H9 (cell line): ENCODE measurements around the gene ULK3. TPM values are rescaled to one million over a fixed set of nuclear protein-coding genes. Genes with fewer than 3 reads are reported as not detected.

ENCODE experiments used
- DNase-seq: peaks from one replicate; pipeline ENCODE4 v3.0.0-alpha.2; 2017
- H2AFZ ChIP-seq: one replicate; pipeline ENCODE4 v1.6.1; 2013; ENCODE audit warnings: mild to moderate bottlenecking, low read length, control low read depth, moderate library complexity
- H2AK5ac ChIP-seq: 2 replicates; pipeline ENCODE4 v1.6.1; 2013; ENCODE audit warnings: low read length, control low read depth, mixed read lengths; ENCODE audit not compliant: insufficient read length
- H2BK120ac ChIP-seq: one replicate; pipeline ENCODE4 v1.6.1; 2013; ENCODE audit warnings: low read depth, mild to moderate bottlenecking, low read length, control low read depth, inconsistent platforms; ENCODE audit not compliant: poor library complexity, severe bottlenecking
- H2BK12ac ChIP-seq: 2 replicates; pipeline ENCODE4 v1.6.1; 2013; ENCODE audit warnings: low read length, control low read depth, mixed read lengths, low read depth; ENCODE audit not compliant: insufficient read length
- H2BK15ac ChIP-seq: 2 replicates; pipeline ENCODE4 v1.6.1; 2013; ENCODE audit warnings: low read depth, low read length, control low read depth
- H2BK20ac ChIP-seq: one replicate; pipeline ENCODE4 v1.6.1; 2013; ENCODE audit warnings: low read depth, mild to moderate bottlenecking, low read length, control low read depth, inconsistent platforms; ENCODE audit not compliant: poor library complexity, severe bottlenecking
- H2BK5ac ChIP-seq: 2 replicates; pipeline ENCODE4 v1.6.1; 2013; ENCODE audit warnings: low read length, control low read depth, mixed read lengths; ENCODE audit not compliant: insufficient read length
- H3K14ac ChIP-seq: 2 replicates; pipeline ENCODE4 v1.6.1; 2013; ENCODE audit warnings: low read length, control low read depth; ENCODE audit not compliant: insufficient read depth
- H3K18ac ChIP-seq: 2 replicates; pipeline ENCODE4 v1.6.1; 2013; ENCODE audit warnings: low read depth, mild to moderate bottlenecking, mixed read lengths, low read length, control low read depth; ENCODE audit not compliant: insufficient read length
- H3K23ac ChIP-seq: 2 replicates; pipeline ENCODE4 v1.6.1; 2013; ENCODE audit warnings: low read length, control low read depth, mixed read lengths, low read depth; ENCODE audit not compliant: insufficient read length
- H3K23me2 ChIP-seq: 2 replicates; pipeline ENCODE4 v1.6.1; 2013; ENCODE audit warnings: low read depth, mild to moderate bottlenecking, mixed read lengths, low read length, control low read depth; ENCODE audit not compliant: insufficient read length, poor library complexity, severe bottlenecking
- H3K27ac ChIP-seq: 2 replicates; pipeline ENCODE4 v1.5.1; 2013; ENCODE audit warnings: low read length, control low read depth, mixed read lengths, low read depth; ENCODE audit not compliant: insufficient read length
- H3K27me3 ChIP-seq: 2 replicates; pipeline ENCODE4 v1.6.1; 2013; ENCODE audit warnings: low read length, control low read depth, inconsistent platforms; ENCODE audit not compliant: insufficient read depth
- H3K4ac ChIP-seq: 2 replicates; pipeline ENCODE4 v1.6.1; 2013; ENCODE audit warnings: low read depth, mild to moderate bottlenecking, control low read depth, inconsistent platforms, low read length, moderate library complexity
- H3K4me1 ChIP-seq: 2 replicates; pipeline ENCODE4 v1.6.1; 2013; ENCODE audit warnings: low read length, control low read depth, inconsistent platforms; ENCODE audit not compliant: insufficient read depth
- H3K4me2 ChIP-seq: 2 replicates; pipeline ENCODE4 v1.6.1; 2013; ENCODE audit warnings: low read length, control low read depth, mixed read lengths; ENCODE audit not compliant: insufficient read length, insufficient read depth
- H3K56ac ChIP-seq: 2 replicates; pipeline ENCODE4 v1.6.1; 2013; ENCODE audit warnings: low read depth, mild to moderate bottlenecking, mixed read lengths, low read length, control low read depth; ENCODE audit not compliant: insufficient read length
- H3K79me1 ChIP-seq: 2 replicates; pipeline ENCODE4 v1.6.1; 2013; ENCODE audit warnings: low read depth, mild to moderate bottlenecking, moderate library complexity, low read length, control low read depth, inconsistent platforms; ENCODE audit not compliant: insufficient read depth, poor library complexity, severe bottlenecking
- H3K79me2 ChIP-seq: 2 replicates; pipeline ENCODE4 v1.6.1; 2013; ENCODE audit warnings: low read length, control low read depth, inconsistent platforms; ENCODE audit not compliant: insufficient read depth
- H3K9ac ChIP-seq: 2 replicates; pipeline ENCODE4 v1.6.1; 2013; ENCODE audit warnings: low read length, control low read depth, mixed read lengths; ENCODE audit not compliant: insufficient read length; ENCODE audit errors: extremely low read depth
- H3K9me3 ChIP-seq: one replicate; pipeline ENCODE4 v1.6.1; 2013; ENCODE audit warnings: low read depth, low read length, inconsistent platforms; ENCODE audit not compliant: control insufficient read depth
- H3T11ph ChIP-seq: one replicate; pipeline ENCODE4 v1.6.1; 2013; ENCODE audit warnings: mild to moderate bottlenecking, low read length, control low read depth, inconsistent platforms
- H4K20me1 ChIP-seq: one replicate; pipeline ENCODE4 v1.6.1; 2013; ENCODE audit not compliant: control insufficient read depth, insufficient read length, insufficient read depth
- H4K5ac ChIP-seq: 2 replicates; pipeline ENCODE4 v1.6.1; 2013; ENCODE audit warnings: low read depth, mild to moderate bottlenecking, mixed read lengths, low read length, control low read depth; ENCODE audit not compliant: insufficient read length
- H4K8ac ChIP-seq: replicated peaks from 2 replicates; pipeline ENCODE4 v1.6.1; 2013; ENCODE audit warnings: low read length, control low read depth, mixed read lengths, low read depth; ENCODE audit not compliant: insufficient read length
- H4K91ac ChIP-seq: 2 replicates; pipeline ENCODE4 v1.6.1; 2013; ENCODE audit warnings: low read depth, mild to moderate bottlenecking, moderate library complexity, mixed read lengths, low read length, control low read depth; ENCODE audit not compliant: insufficient read length
- H3K27ac Mint-ChIP-seq, 3 experiments: 2 replicates in 2 of 3; 3 replicates in 1 of 3; pipeline ENCODE4 v1.8.0; 2020 to 2021; ENCODE audit warnings: mixed read lengths in 3 of 3, mild to moderate bottlenecking in 1 of 3, moderate library complexity in 1 of 3
- H3K27me3 Mint-ChIP-seq: 2 replicates; pipeline ENCODE4 v1.8.0; 2021; ENCODE audit warnings: low read depth, mild to moderate bottlenecking, moderate library complexity, mixed read lengths
- H3K36me3 Mint-ChIP-seq, 3 experiments: 2 replicates in 2 of 3; 3 replicates in 1 of 3; pipeline ENCODE4 v1.8.0; 2020 to 2021; ENCODE audit warnings: low read depth in 3 of 3, mixed read lengths in 3 of 3; ENCODE audit not compliant: insufficient read depth in 1 of 3
- H3K4me1 Mint-ChIP-seq, 2 experiments: 2 replicates each; pipeline ENCODE4 v1.8.0; 2020; ENCODE audit warnings: mixed read lengths in 2 of 2
- H3K4me3 Mint-ChIP-seq, 2 experiments: 2 replicates in 1 of 2; 3 replicates in 1 of 2; pipeline ENCODE4 v1.8.0; 2020 to 2021; ENCODE audit warnings: mild to moderate bottlenecking in 2 of 2, mixed read lengths in 2 of 2, moderate library complexity in 1 of 2
- H3K9me3 Mint-ChIP-seq, 2 experiments: 2 replicates in 1 of 2; 3 replicates in 1 of 2; pipeline ENCODE4 v1.8.0; 2020; ENCODE audit warnings: mild to moderate bottlenecking in 2 of 2, mixed read lengths in 2 of 2, moderate library complexity in 1 of 2
- CTCF ChIP-seq: fragments of 200-600 bp; sonication (generic); conservative IDR thresholded peaks from 3 replicates; pipeline ENCODE4 v1.8.0; 2021; ENCODE audit warnings: antibody characterized with exemption, mild to moderate bottlenecking
- WGBS: extraction: QIAGEN DNeasy Blood & Tissue Kit; methylation state at CpG from one replicate; pipeline ENCODE4 v1.1.7; 2013; ENCODE audit warnings: missing lambda C conversion rate, low lambda C conversion rate, mixed read lengths; ENCODE audit not compliant: insufficient read length; ENCODE audit errors: extremely low coverage; 5-methylcytosine and 5-hydroxymethylcytosine counted together
- total RNA-seq: library from RNA; stranded (reverse); gene quantifications from 2 replicates; pipeline ENCODE4 v1.2.1, GENCODE V29; 2021

Gene ULK3
- total RNA-seq, 1 experiment from 2014 or later: 34.0 TPM

DNA sequence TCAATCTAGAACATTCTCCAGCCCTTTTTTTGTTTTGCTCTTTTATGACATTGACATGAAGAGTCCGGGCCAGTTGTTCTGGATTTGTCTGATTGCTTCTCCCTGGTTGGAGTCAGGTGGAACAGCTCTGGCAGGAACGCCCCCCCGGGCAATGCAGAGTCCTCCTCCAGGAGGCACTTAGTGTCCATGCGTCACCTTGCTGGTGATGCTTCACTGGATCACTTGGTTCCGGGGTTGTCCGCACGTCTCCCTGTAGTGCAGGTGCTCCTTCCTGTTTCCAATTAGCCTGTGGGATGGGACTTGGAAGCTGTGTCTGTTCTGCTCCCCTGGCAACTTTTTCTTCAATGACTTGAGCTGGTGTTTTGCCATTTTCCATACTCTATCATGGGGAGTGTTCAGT, 51.3 kb downstream of the ULK3 start:
- Histone ChIP-seq H2BK12ac (no peak overlapping the region), H3K4me1 (peaks cover 7% of the 10 kb centered on the region; the same call in 1 of the 2 replicates), H3K4me2 (no peak overlapping the region), H3K27me3 (no peaks in the 10 kb centered on the region; the same call in 1 of the 2 replicates), H3K18ac (no peak overlapping the region), H4K20me1 (no peaks in the 10 kb centered on the region), H2BK20ac (no peak overlapping the region), H3T11ph (no peak overlapping the region), H3K56ac (no peak overlapping the region), H3K79me2 (no peaks in the 10 kb centered on the region), H3K14ac (no peak overlapping the region), H2BK15ac (no peak overlapping the region), H3K9ac (no peak overlapping the region), H3K79me1 (no peaks in the 10 kb centered on the region), H4K5ac (no peak overlapping the region), H3K27ac (no peak overlapping the region), H4K8ac (no peak overlapping the region), H2BK120ac (no peak overlapping the region), H3K4ac (no peak overlapping the region), H2AK5ac (no peak overlapping the region), H2AFZ (no peak overlapping the region), H3K9me3 (no peaks in the 10 kb centered on the region), H2BK5ac (no peak overlapping the region), H4K91ac (no peak overlapping the region), H3K23ac (no peak overlapping the region), H3K23me2 (no peaks in the 10 kb centered on the region)
- Mint-ChIP-seq H3K9me3 (no peaks in the 10 kb centered on the region; a peak in 1 of 5 replicates), H3K4me3 (no peak overlapping the region), H3K36me3 (peaks cover 0 to 2% (median 0%) of the 10 kb centered on the region in 3 experiments; a peak in 2 of 7 replicates), H3K4me1 (peaks cover 34 to 36% of the 10 kb centered on the region in 2 experiments), H3K27ac (no peak overlapping the region), H3K27me3 (no peaks in the 10 kb centered on the region)
- no peak for DNase-seq
- TF ChIP-seq CTCF: no peak
- WGBS: no CpG with 5 or more reads among the region's 7 CpGs
